GM19238 (cell line): ENCODE results near the gene CD47.

Experiments used
- DNase-seq: peaks from one replicate; pipeline ENCODE4 v3.0.0; 2011; ENCODE audit warnings: low spot score; ENCODE audit not compliant: insufficient read length

The CD47 gene

GRCh38 chr3:108117241-108117775 is 26.5 kb upstream of the CD47 start:
- DNase-seq: no peak

GRCh38 chr3:108114423-108115065 is 23.7 kb upstream of the CD47 start:
- no peak for DNase-seq

GRCh38 chr3:108113975-108114374 is 23.1 kb upstream of the CD47 start:
- no peak for DNase-seq

- DNase-seq: no peak
Observed at GRCh38 chr3:108110934-108111333, 20.1 kb upstream of the CD47 start.

GRCh38 chr3:108108416-108108815 is 17.6 kb upstream of the CD47 start:
- no peak for DNase-seq

- DNase-seq: no peak
Observed at GRCh38 chr3:108106449-108106848, 15.6 kb upstream of the CD47 start.

- DNase-seq: no peak
Observed at GRCh38 chr3:108106031-108106430, 15.2 kb upstream of the CD47 start.

- no peak for DNase-seq
Observed at GRCh38 chr3:108103886-108104797, 13.3 kb upstream of the CD47 start.

- no peak for DNase-seq
Observed at GRCh38 chr3:108103040-108103751, 12.4 kb upstream of the CD47 start.

- no peak for DNase-seq
Observed at GRCh38 chr3:108102420-108103039, 11.7 kb upstream of the CD47 start.

- DNase-seq: peak; percentile 55
Observed at GRCh38 chr3:108100906-108101660, 10.3 kb upstream of the CD47 start.

- no peak for DNase-seq
Observed at GRCh38 chr3:108099679-108100428, 9.0 kb upstream of the CD47 start.

GRCh38 chr3:108099244-108099643 is 8.4 kb upstream of the CD47 start:
- DNase-seq: no peak

- DNase-seq: no peak
Observed at GRCh38 chr3:108098003-108098370, 7.2 kb upstream of the CD47 start.

- no peak for DNase-seq
Observed at GRCh38 chr3:108097322-108098002, 6.6 kb upstream of the CD47 start.

- no peak for DNase-seq
Observed at GRCh38 chr3:108096532-108097321, 5.9 kb upstream of the CD47 start.

GRCh38 chr3:108093616-108094015 is 2.8 kb upstream of the CD47 start:
- no peak for DNase-seq

- no peak for DNase-seq
Observed at GRCh38 chr3:108093021-108093420, 2.2 kb upstream of the CD47 start.

- DNase-seq: no peak
Observed at GRCh38 chr3:108092501-108092900, 1.7 kb upstream of the CD47 start.
